ENCODE measurements around the gene MCRIP2.

DNA sequence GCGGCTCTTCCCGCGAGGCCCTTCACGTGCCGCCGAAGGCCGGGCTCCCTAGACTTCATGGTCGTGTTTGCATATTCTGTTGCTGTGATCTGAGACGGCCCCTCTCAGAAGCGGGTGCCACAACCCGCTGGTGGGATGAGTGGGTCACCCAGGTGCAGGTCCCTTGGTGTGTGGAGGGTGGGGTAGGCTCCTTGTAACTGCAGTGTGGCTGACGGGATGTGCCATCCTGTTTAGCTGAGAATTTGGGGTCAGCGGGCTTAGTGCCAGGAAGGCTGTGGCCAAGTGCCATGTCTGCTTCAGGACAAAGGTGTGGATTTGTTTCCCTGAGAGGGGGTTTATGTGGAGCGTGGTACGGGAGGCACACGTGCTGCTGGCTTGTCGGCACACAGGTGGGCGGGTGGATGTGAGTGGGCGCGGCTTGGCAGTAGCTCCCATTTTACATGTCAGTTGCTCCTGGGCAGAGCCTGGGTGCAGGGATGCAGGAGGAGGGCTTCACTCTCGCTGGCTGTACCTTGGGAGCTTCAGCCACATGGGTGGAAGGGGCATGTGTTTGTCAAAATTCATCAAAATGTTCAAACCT, 20.0 kb upstream of the MCRIP2 start:
- TF ChIP-seq, protein P1, sequence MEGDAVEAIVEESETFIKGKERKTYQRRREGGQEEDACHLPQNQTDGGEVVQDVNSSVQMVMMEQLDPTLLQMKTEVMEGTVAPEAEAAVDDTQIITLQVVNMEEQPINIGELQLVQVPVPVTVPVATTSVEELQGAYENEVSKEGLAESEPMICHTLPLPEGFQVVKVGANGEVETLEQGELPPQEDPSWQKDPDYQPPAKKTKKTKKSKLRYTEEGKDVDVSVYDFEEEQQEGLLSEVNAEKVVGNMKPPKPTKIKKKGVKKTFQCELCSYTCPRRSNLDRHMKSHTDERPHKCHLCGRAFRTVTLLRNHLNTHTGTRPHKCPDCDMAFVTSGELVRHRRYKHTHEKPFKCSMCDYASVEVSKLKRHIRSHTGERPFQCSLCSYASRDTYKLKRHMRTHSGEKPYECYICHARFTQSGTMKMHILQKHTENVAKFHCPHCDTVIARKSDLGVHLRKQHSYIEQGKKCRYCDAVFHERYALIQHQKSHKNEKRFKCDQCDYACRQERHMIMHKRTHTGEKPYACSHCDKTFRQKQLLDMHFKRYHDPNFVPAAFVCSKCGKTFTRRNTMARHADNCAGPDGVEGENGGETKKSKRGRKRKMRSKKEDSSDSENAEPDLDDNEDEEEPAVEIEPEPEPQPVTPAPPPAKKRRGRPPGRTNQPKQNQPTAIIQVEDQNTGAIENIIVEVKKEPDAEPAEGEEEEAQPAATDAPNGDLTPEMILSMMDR (IDR thresholded peaks at IDR 0.05) = no peak
- TF ChIP-seq POLR2A (IDR thresholded peaks at IDR 0.05) = no peak

Data from testis (tissue), 2 donors.